ENCODE data around the gene DNAAF8.

DNA sequence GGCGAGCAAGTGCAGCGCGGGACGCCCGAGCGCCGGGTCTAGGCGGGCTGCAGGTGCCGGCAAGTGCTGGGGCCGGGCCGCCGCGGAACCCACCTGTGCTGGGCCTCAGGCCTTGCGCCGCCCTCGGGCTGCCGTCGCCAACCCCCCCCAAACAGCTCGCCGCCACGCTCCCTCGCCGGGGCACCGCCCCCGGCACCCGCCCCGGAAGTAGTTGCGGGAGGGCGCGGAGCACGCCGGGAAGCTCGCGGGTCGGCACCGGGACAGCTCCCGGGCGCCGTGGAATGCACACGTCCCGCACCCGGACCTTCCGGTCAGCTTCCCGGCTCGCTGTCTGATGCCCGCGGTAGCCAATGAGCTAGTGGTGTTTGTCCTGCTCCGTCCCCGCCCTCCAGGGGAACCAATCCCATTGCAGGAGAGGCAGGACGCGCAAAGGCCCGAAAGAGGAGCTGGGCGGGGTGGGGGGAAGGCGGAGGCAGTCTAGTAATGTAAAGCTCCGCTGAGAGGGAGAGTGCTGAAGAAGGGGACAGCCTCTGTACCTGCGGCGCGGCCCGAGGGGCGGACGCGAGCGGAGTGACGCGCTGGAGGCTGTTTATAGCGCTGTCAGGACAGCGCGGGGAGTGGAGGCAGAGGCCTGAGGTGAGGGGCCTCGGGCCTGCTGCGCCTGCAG lies at the start of gene DNAAF8, which contains the start of gene ANKS3:
- TF ChIP-seq EZH2 (IDR thresholded peaks at IDR 0.05; ENCODE audit: low read depth), result no peak
- TF ChIP-seq, protein P1, sequence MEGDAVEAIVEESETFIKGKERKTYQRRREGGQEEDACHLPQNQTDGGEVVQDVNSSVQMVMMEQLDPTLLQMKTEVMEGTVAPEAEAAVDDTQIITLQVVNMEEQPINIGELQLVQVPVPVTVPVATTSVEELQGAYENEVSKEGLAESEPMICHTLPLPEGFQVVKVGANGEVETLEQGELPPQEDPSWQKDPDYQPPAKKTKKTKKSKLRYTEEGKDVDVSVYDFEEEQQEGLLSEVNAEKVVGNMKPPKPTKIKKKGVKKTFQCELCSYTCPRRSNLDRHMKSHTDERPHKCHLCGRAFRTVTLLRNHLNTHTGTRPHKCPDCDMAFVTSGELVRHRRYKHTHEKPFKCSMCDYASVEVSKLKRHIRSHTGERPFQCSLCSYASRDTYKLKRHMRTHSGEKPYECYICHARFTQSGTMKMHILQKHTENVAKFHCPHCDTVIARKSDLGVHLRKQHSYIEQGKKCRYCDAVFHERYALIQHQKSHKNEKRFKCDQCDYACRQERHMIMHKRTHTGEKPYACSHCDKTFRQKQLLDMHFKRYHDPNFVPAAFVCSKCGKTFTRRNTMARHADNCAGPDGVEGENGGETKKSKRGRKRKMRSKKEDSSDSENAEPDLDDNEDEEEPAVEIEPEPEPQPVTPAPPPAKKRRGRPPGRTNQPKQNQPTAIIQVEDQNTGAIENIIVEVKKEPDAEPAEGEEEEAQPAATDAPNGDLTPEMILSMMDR (conservative IDR thresholded peaks at IDR 0.05), result no peak

All from PC-9 (cell line).